ENCODE results near the gene RTCA. TPM values are rescaled to one million over a fixed set of nuclear protein-coding genes. Genes with fewer than 3 reads are reported as not detected.

The RTCA gene
- total RNA-seq, 4 donors from 2014 or later, result 6.0 to 41.9 (median 36.1) TPM

GRCh38 chr1:100298512-100298911 lies 32.5 kb downstream of the RTCA start:
- WGBS, 2 donors (ENCODE audit: low coverage in 1 of 2), result 92 to 93% methylated on average over 4 of the region's 4 CpGs
- Histone ChIP-seq H3K4me1 (no peaks in the 10 kb centered on the region), H3K4me3 (no peak overlapping the region), H3K9me3 (no peaks in the 10 kb centered on the region), H3K27me3 (no peaks in the 10 kb centered on the region), H3K36me3 (no peaks in the 10 kb centered on the region), H3K27ac (no peak overlapping the region)
- no peak for DNase-seq
- in situ Hi-C loops (cut with MboI; ENCODE audit: low pct_ligation_motif_present in 1 of 4, low pct_unique_long_range_greater_than_20kb in 1 of 4, low sequenced_read_pairs in 3 of 4) (loop anchor here in 2 of 4 donors (25.0 kb wide), 1 partner anchor 164 kb away; no protein-coding TSS in a partner anchor), intact Hi-C loops (cut with DNase I; ENCODE audit: low total_unique reads) (loop anchor here (10.0 kb wide), 1 partner anchor 46 kb away; no protein-coding TSS in a partner anchor)
- TF ChIP-seq, protein P1, sequence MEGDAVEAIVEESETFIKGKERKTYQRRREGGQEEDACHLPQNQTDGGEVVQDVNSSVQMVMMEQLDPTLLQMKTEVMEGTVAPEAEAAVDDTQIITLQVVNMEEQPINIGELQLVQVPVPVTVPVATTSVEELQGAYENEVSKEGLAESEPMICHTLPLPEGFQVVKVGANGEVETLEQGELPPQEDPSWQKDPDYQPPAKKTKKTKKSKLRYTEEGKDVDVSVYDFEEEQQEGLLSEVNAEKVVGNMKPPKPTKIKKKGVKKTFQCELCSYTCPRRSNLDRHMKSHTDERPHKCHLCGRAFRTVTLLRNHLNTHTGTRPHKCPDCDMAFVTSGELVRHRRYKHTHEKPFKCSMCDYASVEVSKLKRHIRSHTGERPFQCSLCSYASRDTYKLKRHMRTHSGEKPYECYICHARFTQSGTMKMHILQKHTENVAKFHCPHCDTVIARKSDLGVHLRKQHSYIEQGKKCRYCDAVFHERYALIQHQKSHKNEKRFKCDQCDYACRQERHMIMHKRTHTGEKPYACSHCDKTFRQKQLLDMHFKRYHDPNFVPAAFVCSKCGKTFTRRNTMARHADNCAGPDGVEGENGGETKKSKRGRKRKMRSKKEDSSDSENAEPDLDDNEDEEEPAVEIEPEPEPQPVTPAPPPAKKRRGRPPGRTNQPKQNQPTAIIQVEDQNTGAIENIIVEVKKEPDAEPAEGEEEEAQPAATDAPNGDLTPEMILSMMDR (IDR thresholded peaks at IDR 0.05), result no peak
- TF ChIP-seq POLR2A (IDR thresholded peaks at IDR 0.05), result no peak
- no peak for TF ChIP-seq EP300 (IDR thresholded peaks at IDR 0.05; ENCODE audit: low read depth)
- no peak for TF ChIP-seq POLR2AphosphoS5 (IDR thresholded peaks at IDR 0.05)

GRCh38 chr1:100299521-100300222 lies 33.7 kb downstream of the RTCA start:
- Histone ChIP-seq H3K27me3 (no peaks in the 10 kb centered on the region), H3K36me3 (no peaks in the 10 kb centered on the region), H3K4me3 (no peak overlapping the region), H3K27ac (no peak overlapping the region), H3K9me3 (no peaks in the 10 kb centered on the region), H3K4me1 (no peaks in the 10 kb centered on the region)
- intact Hi-C loops (cut with DNase I; ENCODE audit: low total_unique reads), result loop anchor here (10.0 kb wide), 1 partner anchor 45 kb away; no protein-coding TSS in a partner anchor
- WGBS, 2 donors (ENCODE audit: low coverage in 1 of 2), result 81% methylated on average over 3 to 6 of the region's 6 CpGs
- in situ Hi-C loops (cut with MboI; ENCODE audit: low pct_ligation_motif_present in 1 of 4, low pct_unique_long_range_greater_than_20kb in 1 of 4, low sequenced_read_pairs in 3 of 4), result loop anchor here in 2 of 4 donors (25.0 kb wide), 1 partner anchor 163 kb away; no protein-coding TSS in a partner anchor
- DNase-seq, result no peak
- TF ChIP-seq, protein P1 (IDR thresholded peaks at IDR 0.05), result no peak
- TF ChIP-seq EP300 (IDR thresholded peaks at IDR 0.05; ENCODE audit: low read depth) (no peak), POLR2A (IDR thresholded peaks at IDR 0.05) (no peak), POLR2AphosphoS5 (IDR thresholded peaks at IDR 0.05) (no peak)

GRCh38 chr1:100300691-100301090 lies 34.7 kb downstream of the RTCA start:
- TF ChIP-seq, protein P1 (IDR thresholded peaks at IDR 0.05), result no peak
- no peak for TF ChIP-seq POLR2AphosphoS5 (IDR thresholded peaks at IDR 0.05)
- no peak for TF ChIP-seq POLR2A (IDR thresholded peaks at IDR 0.05)
- no peak for TF ChIP-seq EP300 (IDR thresholded peaks at IDR 0.05; ENCODE audit: low read depth)
- H3K36me3 ChIP-seq, result no peaks in the 10 kb centered on the region
- no peaks in the 10 kb centered on the region for H3K4me1 ChIP-seq
- in situ Hi-C loops (cut with MboI; ENCODE audit: low pct_ligation_motif_present in 1 of 4, low pct_unique_long_range_greater_than_20kb in 1 of 4, low sequenced_read_pairs in 3 of 4), result no loop called here
- H3K27me3 ChIP-seq, result no peaks in the 10 kb centered on the region
- DNase-seq, result no peak
- no peak overlapping the region for H3K27ac ChIP-seq
- no peaks in the 10 kb centered on the region for H3K9me3 ChIP-seq
- intact Hi-C loops (cut with DNase I; ENCODE audit: low total_unique reads), result no loop called here
- no peak overlapping the region for H3K4me3 ChIP-seq
- 92 to 94% methylated on average over 5 of the region's 5 CpGs for WGBS, 2 donors (ENCODE audit: low coverage in 1 of 2)

DNA sequence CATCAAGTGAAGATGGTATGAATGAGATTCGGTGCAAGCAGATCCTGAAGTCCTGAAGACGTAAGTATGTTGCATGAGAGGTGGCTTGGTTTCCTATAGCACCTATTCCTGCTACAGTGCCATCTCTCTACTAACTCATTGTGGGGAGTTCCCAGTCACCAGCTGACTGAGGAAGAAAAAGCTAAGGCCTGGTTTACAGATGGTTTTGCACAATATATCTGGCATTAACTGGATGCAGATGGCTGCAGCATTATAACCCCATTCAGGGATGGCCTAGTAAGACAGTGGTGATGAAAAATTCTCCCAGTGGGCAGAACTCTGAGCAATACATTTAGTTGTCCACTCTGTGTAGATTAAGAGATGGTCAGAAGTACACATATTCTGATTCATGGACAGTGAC lies 36.7 kb downstream of the RTCA start:
- H3K36me3 ChIP-seq, result no peaks in the 10 kb centered on the region
- no peak overlapping the region for H3K27ac ChIP-seq
- TF ChIP-seq POLR2AphosphoS5 (IDR thresholded peaks at IDR 0.05) (no peak), POLR2A (IDR thresholded peaks at IDR 0.05) (no peak), EP300 (IDR thresholded peaks at IDR 0.05; ENCODE audit: low read depth) (no peak)
- TF ChIP-seq, protein P1 (IDR thresholded peaks at IDR 0.05), result no peak
- H3K27me3 ChIP-seq, result no peaks in the 10 kb centered on the region
- in situ Hi-C loops (cut with MboI; ENCODE audit: low pct_ligation_motif_present in 1 of 4, low pct_unique_long_range_greater_than_20kb in 1 of 4, low sequenced_read_pairs in 3 of 4) (no loop called here), intact Hi-C loops (cut with DNase I; ENCODE audit: low total_unique reads) (no loop called here)
- H3K4me1 ChIP-seq, result no peaks in the 10 kb centered on the region
- H3K4me3 ChIP-seq, result no peak overlapping the region
- 93% methylated on average over 2 of the region's 2 CpGs; no CpG with 5 or more reads in 1 of the 2 donors for WGBS, 2 donors (ENCODE audit: low coverage in 1 of 2)
- H3K9me3 ChIP-seq, result no peaks in the 10 kb centered on the region
- no peak for DNase-seq
